Stimulated activated effector memory CD8-positive, alpha-beta T cell treated with anti-CD3 and anti-CD28 coated beads, Interleukin-12 subunit alpha, Interleukin-12 subunit beta, amount 100 ng/mL, for 72 hours (primary cell): ENCODE measurements around the gene JPH2.

Experiments used
- ATAC-seq: fragments of 150-1000 bp; cut with Tn5 transposase; 2 replicates; pipeline ENCODE4 v1.10.0; 2021
- DNase-seq, 2 donors: peaks; one replicate each; pipeline ENCODE4 v3.0.0; 2021 to 2022; ENCODE audit warnings: low spot score in 2 of 2
- H3K27ac Mint-ChIP-seq: one replicate; pipeline ENCODE4 v1.8.0; 2022; ENCODE audit warnings: mild to moderate bottlenecking, mixed read lengths
- H3K36me3 Mint-ChIP-seq: one replicate; pipeline ENCODE4 v1.8.0; 2022; ENCODE audit warnings: mild to moderate bottlenecking, mixed read lengths
- H3K4me1 Mint-ChIP-seq: one replicate; pipeline ENCODE4 v1.8.0; 2022; ENCODE audit warnings: mixed read lengths
- H3K4me3 Mint-ChIP-seq: one replicate; pipeline ENCODE4 v1.8.0; 2022; ENCODE audit warnings: mild to moderate bottlenecking, mixed read lengths
- H3K9me3 Mint-ChIP-seq: one replicate; pipeline ENCODE4 v1.8.0; 2022; ENCODE audit warnings: mixed read lengths

The JPH2 gene

GRCh38 chr20:44097521-44098255 lies 89.3 kb downstream of the JPH2 start:
- Mint-ChIP-seq H3K4me3 (no peak overlapping the region), H3K27ac (no peak overlapping the region), H3K36me3 (no peaks in the 10 kb centered on the region), H3K9me3 (no peaks in the 10 kb centered on the region), H3K4me1 (no peaks in the 10 kb centered on the region)
- ATAC-seq (no peak), DNase-seq (no peak)

- ATAC-seq (no peak), DNase-seq (no peak)
- H3K36me3 Mint-ChIP-seq: no peaks in the 10 kb centered on the region
- H3K9me3 Mint-ChIP-seq: no peaks in the 10 kb centered on the region
- no peak overlapping the region for H3K27ac Mint-ChIP-seq
- no peak overlapping the region for H3K4me3 Mint-ChIP-seq
- no peaks in the 10 kb centered on the region for H3K4me1 Mint-ChIP-seq
These were observed 91.2 kb downstream of the JPH2 start for GRCh38 chr20:44095831-44096230.

- H3K36me3 Mint-ChIP-seq: no peaks in the 10 kb centered on the region
- DNase-seq (no peak), ATAC-seq (no peak)
- peak overlapping the region; percentile 18 for H3K27ac Mint-ChIP-seq
- H3K4me1 Mint-ChIP-seq: no peaks in the 10 kb centered on the region
- no peak overlapping the region for H3K4me3 Mint-ChIP-seq
- no peaks in the 10 kb centered on the region for H3K9me3 Mint-ChIP-seq
These were observed 93.8 kb downstream of the JPH2 start for GRCh38 chr20:44093249-44093582.

GRCh38 chr20:44092551-44093248 lies 94.3 kb downstream of the JPH2 start:
- H3K36me3 Mint-ChIP-seq: no peaks in the 10 kb centered on the region
- H3K27ac Mint-ChIP-seq: peak overlapping the region; percentile 18
- no peaks in the 10 kb centered on the region for H3K9me3 Mint-ChIP-seq
- H3K4me1 Mint-ChIP-seq: no peaks in the 10 kb centered on the region
- ATAC-seq (no peak), DNase-seq (no peak)
- no peak overlapping the region for H3K4me3 Mint-ChIP-seq

GRCh38 chr20:44091026-44091425 lies 96.0 kb downstream of the JPH2 start:
- H3K36me3 Mint-ChIP-seq: no peaks in the 10 kb centered on the region
- no peak for DNase-seq
- no peak for ATAC-seq
- H3K4me3 Mint-ChIP-seq: no peak overlapping the region
- no peaks in the 10 kb centered on the region for H3K4me1 Mint-ChIP-seq
- no peaks in the 10 kb centered on the region for H3K9me3 Mint-ChIP-seq
- H3K27ac Mint-ChIP-seq: no peak overlapping the region

GRCh38 chr20:44089987-44090674 lies 96.9 kb downstream of the JPH2 start:
- DNase-seq (no peak), ATAC-seq (peak; percentile 42)
- no peaks in the 10 kb centered on the region for H3K4me1 Mint-ChIP-seq
- H3K9me3 Mint-ChIP-seq: no peaks in the 10 kb centered on the region
- no peak overlapping the region for H3K4me3 Mint-ChIP-seq
- H3K36me3 Mint-ChIP-seq: no peaks in the 10 kb centered on the region
- no peak overlapping the region for H3K27ac Mint-ChIP-seq

GRCh38 chr20:44087857-44088120 lies 99.2 kb downstream of the JPH2 start:
- H3K36me3 Mint-ChIP-seq: no peaks in the 10 kb centered on the region
- H3K9me3 Mint-ChIP-seq: no peaks in the 10 kb centered on the region
- DNase-seq: no peak
- ATAC-seq: no peak
- H3K4me3 Mint-ChIP-seq: no peak overlapping the region
- H3K27ac Mint-ChIP-seq: no peak overlapping the region
- H3K4me1 Mint-ChIP-seq: no peaks in the 10 kb centered on the region

GRCh38 chr20:44087051-44087856 lies 99.7 kb downstream of the JPH2 start:
- H3K36me3 Mint-ChIP-seq: no peaks in the 10 kb centered on the region
- H3K9me3 Mint-ChIP-seq: no peaks in the 10 kb centered on the region
- H3K27ac Mint-ChIP-seq: no peak overlapping the region
- no peaks in the 10 kb centered on the region for H3K4me1 Mint-ChIP-seq
- no peak for DNase-seq
- H3K4me3 Mint-ChIP-seq: no peak overlapping the region
- no peak for ATAC-seq

- ATAC-seq: no peak
- Mint-ChIP-seq H3K36me3 (no peaks in the 10 kb centered on the region), H3K4me1 (peaks cover 1% of the 10 kb centered on the region), H3K4me3 (no peak overlapping the region), H3K27ac (no peak overlapping the region), H3K9me3 (no peaks in the 10 kb centered on the region)
- DNase-seq: no peak
These were observed 101.2 kb downstream of the JPH2 start for GRCh38 chr20:44085616-44086434.

GRCh38 chr20:44084891-44085290 lies 102.1 kb downstream of the JPH2 start:
- Mint-ChIP-seq H3K27ac (no peak overlapping the region), H3K36me3 (no peaks in the 10 kb centered on the region), H3K9me3 (no peaks in the 10 kb centered on the region), H3K4me3 (no peak overlapping the region), H3K4me1 (peaks cover 10% of the 10 kb centered on the region)
- ATAC-seq (no peak), DNase-seq (no peak)

- no peaks in the 10 kb centered on the region for H3K36me3 Mint-ChIP-seq
- H3K4me3 Mint-ChIP-seq: no peak overlapping the region
- DNase-seq (no peak), ATAC-seq (no peak)
- H3K4me1 Mint-ChIP-seq: peaks cover 10% of the 10 kb centered on the region
- no peak overlapping the region for H3K27ac Mint-ChIP-seq
- no peaks in the 10 kb centered on the region for H3K9me3 Mint-ChIP-seq
These were observed 102.5 kb downstream of the JPH2 start for GRCh38 chr20:44084439-44084838.

GRCh38 chr20:44083220-44083933 lies 103.6 kb downstream of the JPH2 start:
- DNase-seq: no peak
- H3K36me3 Mint-ChIP-seq: no peaks in the 10 kb centered on the region
- no peak overlapping the region for H3K27ac Mint-ChIP-seq
- H3K4me3 Mint-ChIP-seq: no peak overlapping the region
- H3K9me3 Mint-ChIP-seq: no peaks in the 10 kb centered on the region
- ATAC-seq: no peak
- peaks cover 10% of the 10 kb centered on the region for H3K4me1 Mint-ChIP-seq

- ATAC-seq (no peak), DNase-seq (no peak)
- H3K4me1 Mint-ChIP-seq: peaks cover 10% of the 10 kb centered on the region
- no peak overlapping the region for H3K27ac Mint-ChIP-seq
- no peak overlapping the region for H3K4me3 Mint-ChIP-seq
- no peaks in the 10 kb centered on the region for H3K9me3 Mint-ChIP-seq
- H3K36me3 Mint-ChIP-seq: no peaks in the 10 kb centered on the region
These were observed 105.1 kb downstream of the JPH2 start for GRCh38 chr20:44081888-44082287.

- Mint-ChIP-seq H3K4me1 (peaks cover 10% of the 10 kb centered on the region), H3K27ac (no peak overlapping the region), H3K9me3 (no peaks in the 10 kb centered on the region), H3K4me3 (no peak overlapping the region), H3K36me3 (no peaks in the 10 kb centered on the region)
- ATAC-seq (no peak), DNase-seq (peak in 1 of 2 donors; percentile 48)
These were observed 105.5 kb downstream of the JPH2 start for GRCh38 chr20:44081476-44081875.
